Activated CD4-positive, alpha-beta T cell treated with anti-CD3 and anti-CD28 coated beads, Interleukin-2, amount 50 U/mL, for 48 hours (primary cell): ENCODE data around the gene CHTF18.
"Not testable (repeated sequence)": the region's sequence is repeated elsewhere in the genome, so short reads cannot be mapped to it uniquely, and the experiment has no call there.

Experiments
- DNase-seq, 2 experiments: peaks; one replicate each; pipeline ENCODE4 v3.0.0-alpha.2; 2020

CHTF18 gene

DNA sequence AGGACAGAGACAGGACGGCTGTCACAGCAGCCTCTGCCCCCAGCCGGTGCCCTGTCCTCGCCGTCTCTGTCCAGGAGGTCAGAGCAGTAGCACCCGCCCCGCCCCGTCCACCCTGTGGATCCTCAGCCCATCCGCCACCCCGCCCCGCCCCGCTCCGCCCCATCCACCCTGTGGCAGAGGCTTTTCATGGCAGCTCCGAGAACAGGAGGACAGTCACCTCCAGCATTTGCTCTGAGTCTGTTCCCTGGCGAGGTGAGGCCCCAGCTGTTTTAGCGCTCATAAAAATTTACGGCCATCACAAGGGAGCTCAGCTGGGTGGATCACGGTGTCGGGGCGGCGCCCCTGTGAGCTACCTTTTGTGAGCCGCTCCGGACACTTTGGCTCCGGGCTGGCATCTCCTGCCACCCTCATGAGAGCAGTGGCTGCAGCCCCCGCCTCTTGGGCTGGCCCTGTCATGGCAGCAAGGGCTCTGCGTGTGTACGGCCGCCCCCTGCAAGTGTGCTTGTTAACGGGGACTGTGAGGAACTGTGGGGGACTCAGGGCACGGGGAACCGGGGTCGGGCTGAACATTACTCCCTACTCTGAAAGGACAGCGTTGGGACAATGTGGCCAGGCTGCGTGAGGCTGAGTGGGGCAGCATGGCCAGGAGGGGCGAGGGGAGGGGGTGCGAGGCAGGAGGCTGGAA, 44.4 kb downstream of the CHTF18 start:
- DNase-seq = no peak

DNA sequence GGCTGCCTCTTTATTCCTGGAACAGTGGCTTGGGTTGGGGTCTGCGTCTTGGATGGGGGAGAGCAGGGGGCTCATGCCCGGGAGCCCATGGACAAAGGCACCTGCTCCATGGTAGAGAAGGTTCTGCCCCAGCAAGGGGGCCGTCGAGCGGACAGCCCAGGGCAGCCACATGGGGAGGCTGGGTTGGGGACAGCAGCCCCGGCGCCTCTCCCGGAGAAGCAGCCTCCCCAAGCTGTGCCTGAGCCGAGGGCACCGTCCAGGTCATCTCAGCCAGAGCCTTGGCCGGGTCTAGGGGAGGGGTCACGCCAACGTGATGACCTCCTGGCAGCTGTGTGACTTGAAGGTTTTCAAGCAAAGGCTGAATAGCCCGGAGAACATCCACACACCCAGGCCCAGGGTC, 45.0 kb downstream of the CHTF18 start:
- DNase-seq = no peak

- no peak for DNase-seq
Measured at GRCh38 chr16:835373-835772, 47.0 kb downstream of the CHTF18 start.

- DNase-seq = no peak
Measured at GRCh38 chr16:836221-836620, 47.8 kb downstream of the CHTF18 start.

DNA sequence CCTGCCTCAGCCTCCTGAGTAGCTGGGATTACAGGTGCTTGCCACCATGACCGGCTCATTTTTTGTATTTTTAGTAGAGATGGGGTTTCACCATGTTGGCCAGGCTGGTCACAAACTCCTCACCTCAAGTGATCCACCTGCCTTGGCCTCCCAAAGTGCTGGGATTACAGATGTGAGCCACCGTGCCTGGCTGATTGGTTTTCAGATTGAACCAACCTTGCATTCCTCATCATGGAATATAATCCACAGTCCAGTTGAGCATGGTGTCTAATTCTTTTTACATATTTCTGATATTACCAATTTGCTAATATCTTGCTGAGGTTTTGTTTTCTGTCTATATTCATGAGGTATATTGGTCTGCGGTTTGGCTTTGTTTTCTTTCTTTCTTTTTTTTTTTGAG, 48.4 kb downstream of the CHTF18 start:
- not testable (repeated sequence) for DNase-seq

GRCh38 chr16:838741-839140, 50.3 kb downstream of the CHTF18 start:
- DNase-seq = no peak

DNA sequence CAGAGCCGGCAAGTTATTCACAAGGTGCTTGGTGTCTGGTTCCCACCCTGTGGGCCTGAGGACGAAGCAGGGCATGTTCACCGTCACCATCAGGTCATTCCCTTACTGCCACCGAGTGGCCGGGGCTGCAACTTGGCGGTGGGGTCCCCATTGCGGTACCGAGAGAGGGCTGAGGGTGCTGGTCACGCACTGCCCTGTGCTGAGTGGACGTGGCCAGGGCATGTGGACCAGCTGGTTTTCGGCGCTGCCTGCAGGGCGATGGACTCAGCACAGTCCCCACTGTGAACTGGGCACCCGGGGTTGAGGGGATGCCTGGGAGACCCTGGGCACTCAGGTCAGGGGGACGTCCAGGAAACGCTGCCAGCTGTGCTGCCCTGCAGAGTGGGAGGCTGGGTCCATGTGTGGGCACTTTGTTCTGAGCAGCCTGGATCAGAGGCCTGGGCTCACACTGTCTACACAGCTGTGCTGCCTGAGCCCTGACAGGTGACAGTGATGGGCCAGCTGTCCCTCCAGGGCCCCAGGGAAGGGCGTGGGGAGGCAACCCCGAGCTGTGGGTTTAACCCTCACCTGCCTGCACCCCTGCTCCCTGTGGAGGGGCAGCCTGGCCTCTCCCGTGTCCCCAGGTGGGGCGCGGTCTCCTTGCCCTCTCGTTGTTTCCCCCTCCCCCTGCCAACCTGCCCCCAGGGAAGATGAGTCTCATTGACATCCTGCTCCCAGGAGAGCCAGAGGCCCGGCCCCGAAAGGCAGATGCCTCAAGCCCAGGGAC, 51.4 kb downstream of the CHTF18 start:
- DNase-seq = no peak

DNA sequence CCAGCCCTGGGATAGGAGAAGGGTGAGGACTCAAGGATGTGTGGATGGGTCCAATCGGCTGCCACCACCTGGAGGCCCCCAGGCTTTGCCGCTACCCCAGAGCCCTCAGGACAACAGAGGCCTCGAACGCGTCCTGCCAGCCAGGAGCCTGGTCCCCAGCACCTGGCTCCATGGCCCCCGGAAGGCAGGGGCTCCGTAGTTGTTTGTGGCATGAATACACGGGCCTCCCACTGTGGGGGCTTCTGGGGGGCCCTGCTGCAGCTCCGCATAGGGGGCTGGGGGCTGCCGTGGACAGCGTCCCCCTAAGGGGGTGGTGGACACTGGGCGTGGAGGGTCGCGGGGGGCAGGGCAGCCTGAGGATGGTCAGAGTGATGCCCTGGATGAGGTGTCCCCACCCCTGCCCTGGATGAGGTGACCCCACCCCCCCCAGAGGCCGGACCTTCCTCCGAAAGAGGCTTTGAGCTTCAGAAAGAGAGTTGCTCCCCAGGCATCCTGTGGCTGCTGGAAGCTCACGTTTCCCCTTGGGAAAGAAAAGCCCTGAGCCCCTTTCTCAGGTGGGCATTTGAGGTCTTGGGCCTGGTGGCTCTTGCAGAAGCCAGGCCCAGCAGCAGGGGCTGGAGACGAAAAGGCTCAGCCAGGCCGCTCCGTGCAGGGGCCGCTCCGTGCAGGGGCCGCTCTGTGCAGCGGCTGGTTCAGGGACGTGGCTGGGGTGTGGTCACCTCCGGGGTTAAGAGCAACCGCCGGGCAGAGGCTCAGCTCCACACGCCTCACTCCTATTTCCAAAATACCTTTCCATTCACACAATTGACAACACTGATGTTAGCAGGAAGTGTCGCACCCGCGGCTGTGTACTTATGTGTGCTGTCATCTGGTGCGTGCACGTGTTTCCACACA, 52.4 kb downstream of the CHTF18 start:
- no peak for DNase-seq

GRCh38 chr16:841455-842060, 53.1 kb downstream of the CHTF18 start:
- no peak for DNase-seq

DNA sequence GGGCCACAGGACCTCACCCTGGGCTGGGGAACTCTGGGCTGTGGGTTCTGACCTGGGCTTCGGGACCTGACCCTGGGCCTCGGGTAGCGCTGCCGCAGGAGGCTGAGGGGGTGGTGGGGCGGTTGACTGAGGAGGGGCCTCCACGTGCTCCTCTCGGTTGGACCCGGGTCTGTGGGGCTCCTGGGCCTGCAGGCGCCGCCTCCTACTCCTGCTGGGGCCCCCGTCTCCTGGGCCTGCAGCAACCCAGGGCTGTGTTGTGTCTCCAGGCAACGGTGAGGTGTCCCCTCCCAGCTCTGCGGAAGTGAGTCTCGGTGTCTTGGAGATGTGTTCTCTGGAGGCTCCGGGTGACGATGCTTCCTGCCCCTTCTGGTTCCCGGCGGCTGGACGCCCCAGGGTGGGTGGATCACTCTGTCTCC, 53.6 kb downstream of the CHTF18 start:
- DNase-seq = no peak

DNA sequence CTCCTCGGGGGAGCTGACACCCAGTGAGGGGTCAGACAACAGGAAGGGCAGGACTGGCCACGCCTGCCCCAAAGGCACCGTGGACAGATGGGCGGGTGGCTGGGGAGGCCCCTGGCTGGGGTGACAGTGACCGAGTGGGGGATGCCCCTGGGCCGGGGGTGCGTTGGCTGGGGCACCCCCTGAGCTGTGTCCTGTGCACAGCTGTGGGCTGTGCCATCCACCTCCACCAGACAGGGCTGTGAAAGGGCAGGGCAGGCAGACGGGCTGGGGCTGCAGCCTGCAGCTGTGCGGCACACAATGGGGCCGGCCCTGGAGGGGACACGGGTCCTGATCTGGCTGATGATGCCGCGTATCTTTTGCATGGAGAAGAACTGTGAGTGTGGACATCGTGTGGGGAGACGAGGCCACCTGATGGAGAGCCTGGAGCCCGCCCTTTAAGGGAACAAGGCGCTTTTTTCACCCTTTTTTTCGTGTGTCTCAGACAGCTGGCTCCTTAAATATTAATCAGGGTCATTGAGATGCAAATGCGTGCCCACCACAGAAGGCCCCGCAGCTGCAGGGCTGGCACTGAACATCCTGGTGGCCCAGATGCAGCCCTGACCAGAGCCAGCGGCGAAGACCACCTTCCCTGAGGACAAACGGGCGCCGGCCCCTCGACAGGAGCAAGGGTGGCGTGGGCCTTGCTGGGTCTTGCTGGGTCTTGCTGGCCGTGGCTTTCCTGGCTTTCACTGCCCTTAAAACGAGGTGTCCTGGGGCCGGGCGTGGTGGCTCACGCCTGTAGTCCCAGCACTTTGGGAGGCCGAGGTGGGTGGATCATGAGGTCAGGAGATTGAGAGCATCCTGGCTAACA, 54.5 kb downstream of the CHTF18 start:
- no peak for DNase-seq

- no peak for DNase-seq
Measured at GRCh38 chr16:843771-844170, 55.4 kb downstream of the CHTF18 start.

GRCh38 chr16:844638-845350, 56.4 kb downstream of the CHTF18 start:
- no peak for DNase-seq

DNA sequence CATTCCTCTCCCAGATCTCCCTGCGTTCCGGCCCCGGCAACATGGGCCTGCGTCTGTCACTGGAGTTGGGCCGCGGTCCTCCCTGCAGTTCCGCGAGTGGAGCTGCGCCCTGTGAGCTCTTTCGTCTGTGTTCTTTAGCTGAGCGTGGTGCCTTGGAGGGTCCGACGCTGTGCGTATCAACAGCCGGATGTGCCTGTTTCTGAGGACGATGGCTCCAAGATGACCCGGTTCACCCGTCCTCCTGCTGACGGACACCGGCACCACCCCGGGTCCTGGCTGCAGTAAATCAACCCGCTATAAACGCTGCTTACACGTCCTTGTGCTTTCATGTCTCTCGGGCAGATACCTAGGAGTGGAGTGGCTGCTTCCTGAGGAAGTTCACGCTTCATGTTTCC, 56.9 kb downstream of the CHTF18 start:
- DNase-seq = no peak

DNA sequence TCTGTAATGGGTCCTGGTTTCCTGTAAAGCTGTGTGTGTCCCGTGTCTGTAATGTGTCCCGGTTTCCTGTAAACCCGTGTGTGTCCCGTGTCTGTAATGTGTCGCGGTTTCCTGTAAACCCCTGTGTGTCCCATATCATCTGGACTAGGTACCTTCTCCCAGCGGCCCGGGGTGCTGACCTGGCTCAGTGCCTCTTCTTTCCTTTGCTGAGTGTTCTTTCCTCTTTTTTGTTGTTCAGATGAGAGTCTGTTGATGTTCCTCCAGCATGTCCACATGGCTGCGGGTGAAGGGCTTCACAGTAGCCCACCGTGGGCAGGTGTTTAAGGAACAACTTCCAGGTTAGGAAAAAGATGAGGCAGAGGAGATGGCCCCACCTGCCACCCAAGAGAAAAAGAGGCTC, 58.7 kb downstream of the CHTF18 start:
- DNase-seq = no peak
